ENCODE data around the gene CYLD. TPM values are rescaled to one million over a fixed set of nuclear protein-coding genes. Genes with fewer than 3 reads are reported as not detected.

The CYLD gene
- total RNA-seq, 2 donors from 2014 or later: 16.5 to 27.5 TPM

DNA sequence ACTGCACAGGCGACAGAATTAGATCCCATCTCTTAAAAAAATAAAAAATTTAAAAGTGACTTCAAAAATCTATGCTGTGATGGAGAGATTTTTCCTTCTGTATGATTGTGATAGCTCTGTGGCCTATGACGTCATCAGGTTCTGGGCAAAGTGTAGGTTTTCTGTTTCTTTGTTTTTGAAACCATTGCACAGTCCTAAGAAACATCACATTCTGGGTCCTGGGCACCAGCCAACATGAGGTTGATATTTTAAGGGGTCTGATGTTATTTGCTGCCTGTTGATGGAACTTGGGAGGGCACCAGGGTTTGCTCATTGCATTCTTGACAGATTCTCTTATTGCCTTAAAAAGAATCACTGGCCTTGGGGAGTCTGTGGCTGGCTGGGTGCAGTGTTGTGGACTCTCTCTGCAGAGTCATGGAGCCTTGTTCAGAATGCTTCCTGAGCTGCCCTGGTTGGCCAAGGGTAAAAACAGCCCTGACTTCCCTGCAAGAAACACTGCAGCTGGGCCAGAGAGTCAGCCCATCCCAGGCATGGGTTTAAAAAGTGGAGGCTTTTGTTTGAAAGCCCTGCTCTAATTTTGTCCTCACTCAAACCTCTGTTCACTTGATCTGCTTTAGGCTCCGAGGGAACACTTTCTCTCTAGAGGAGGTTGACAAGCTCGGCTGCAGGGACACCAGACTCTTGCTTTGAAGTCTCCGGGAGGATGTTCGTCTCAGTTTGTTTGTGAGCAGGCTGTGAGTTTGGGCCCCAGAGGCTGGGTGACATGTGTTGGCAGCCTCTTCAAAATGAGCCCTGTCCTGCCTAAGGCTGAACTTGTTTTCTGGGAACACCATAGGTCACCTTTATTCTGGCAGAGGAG is 10.5 kb upstream of the CYLD start:
- no peak for TF ChIP-seq POLR2A (IDR thresholded peaks at IDR 0.05)
- TF ChIP-seq, protein P1, sequence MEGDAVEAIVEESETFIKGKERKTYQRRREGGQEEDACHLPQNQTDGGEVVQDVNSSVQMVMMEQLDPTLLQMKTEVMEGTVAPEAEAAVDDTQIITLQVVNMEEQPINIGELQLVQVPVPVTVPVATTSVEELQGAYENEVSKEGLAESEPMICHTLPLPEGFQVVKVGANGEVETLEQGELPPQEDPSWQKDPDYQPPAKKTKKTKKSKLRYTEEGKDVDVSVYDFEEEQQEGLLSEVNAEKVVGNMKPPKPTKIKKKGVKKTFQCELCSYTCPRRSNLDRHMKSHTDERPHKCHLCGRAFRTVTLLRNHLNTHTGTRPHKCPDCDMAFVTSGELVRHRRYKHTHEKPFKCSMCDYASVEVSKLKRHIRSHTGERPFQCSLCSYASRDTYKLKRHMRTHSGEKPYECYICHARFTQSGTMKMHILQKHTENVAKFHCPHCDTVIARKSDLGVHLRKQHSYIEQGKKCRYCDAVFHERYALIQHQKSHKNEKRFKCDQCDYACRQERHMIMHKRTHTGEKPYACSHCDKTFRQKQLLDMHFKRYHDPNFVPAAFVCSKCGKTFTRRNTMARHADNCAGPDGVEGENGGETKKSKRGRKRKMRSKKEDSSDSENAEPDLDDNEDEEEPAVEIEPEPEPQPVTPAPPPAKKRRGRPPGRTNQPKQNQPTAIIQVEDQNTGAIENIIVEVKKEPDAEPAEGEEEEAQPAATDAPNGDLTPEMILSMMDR (IDR thresholded peaks at IDR 0.05): no peak
- DNase-seq: no peak
- no peaks in the 10 kb centered on the region for H3K9me3 ChIP-seq
- no peaks in the 10 kb centered on the region for H3K4me1 ChIP-seq
- H3K4me3 ChIP-seq: no peak overlapping the region
- ATAC-seq: no peak
- WGBS, 2 donors: 74 to 75% methylated on average over 6 of the region's 6 CpGs
- intact Hi-C loops (cut with DNase I): no loop called here
- no peak overlapping the region for H3K27ac ChIP-seq
- H3K36me3 ChIP-seq (replicated peaks in 1 of 2; ENCODE audit: insufficient read depth in 1 of 2, low read depth in 2 of 2): no peaks in the 10 kb centered on the region
- H3K27me3 ChIP-seq: no peaks in the 10 kb centered on the region

DNA sequence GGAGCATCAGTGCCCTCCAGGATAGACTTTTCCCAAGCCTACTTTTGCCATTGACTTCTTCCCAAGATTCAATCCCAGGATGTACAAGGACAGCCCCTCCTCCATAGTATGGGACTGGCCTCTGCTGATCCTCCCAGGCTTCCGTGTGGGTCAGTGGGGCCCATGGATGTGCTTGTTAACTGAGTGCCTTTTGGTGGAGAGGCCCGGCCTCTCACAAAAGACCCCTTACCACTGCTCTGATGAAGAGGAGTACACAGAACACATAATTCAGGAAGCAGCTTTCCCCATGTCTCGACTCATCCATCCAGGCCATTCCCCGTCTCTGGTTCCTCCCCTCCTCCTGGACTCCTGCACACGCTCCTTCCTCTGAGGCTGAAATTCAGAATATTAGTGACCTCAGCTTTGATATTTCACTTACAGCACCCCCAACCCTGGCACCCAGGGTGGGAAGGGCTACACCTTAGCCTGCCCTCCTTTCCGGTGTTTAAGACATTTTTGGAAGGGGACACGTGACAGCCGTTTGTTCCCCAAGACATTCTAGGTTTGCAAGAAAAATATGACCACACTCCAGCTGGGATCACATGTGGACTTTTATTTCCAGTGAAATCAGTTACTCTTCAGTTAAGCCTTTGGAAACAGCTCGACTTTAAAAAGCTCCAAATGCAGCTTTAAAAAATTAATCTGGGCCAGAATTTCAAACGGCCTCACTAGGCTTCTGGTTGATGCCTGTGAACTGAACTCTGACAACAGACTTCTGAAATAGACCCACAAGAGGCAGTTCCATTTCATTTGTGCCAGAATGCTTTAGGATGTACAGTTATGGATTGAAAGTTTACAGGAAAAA is 9.7 kb upstream of the CYLD start:
- TF ChIP-seq, protein P1 (IDR thresholded peaks at IDR 0.05): no peak
- TF ChIP-seq POLR2A (IDR thresholded peaks at IDR 0.05): no peak
- ATAC-seq (no peak), DNase-seq (no peak)
- WGBS, 2 donors: 75 to 77% methylated on average over 10 of the region's 10 CpGs
- Histone ChIP-seq H3K4me1 (no peaks in the 10 kb centered on the region), H3K27ac (no peak overlapping the region), H3K27me3 (no peaks in the 10 kb centered on the region), H3K4me3 (no peak overlapping the region), H3K9me3 (no peaks in the 10 kb centered on the region), H3K36me3 (replicated peaks in 1 of 2; ENCODE audit: insufficient read depth in 1 of 2, low read depth in 2 of 2) (no peaks in the 10 kb centered on the region)
- intact Hi-C loops (cut with DNase I): no loop called here

DNA sequence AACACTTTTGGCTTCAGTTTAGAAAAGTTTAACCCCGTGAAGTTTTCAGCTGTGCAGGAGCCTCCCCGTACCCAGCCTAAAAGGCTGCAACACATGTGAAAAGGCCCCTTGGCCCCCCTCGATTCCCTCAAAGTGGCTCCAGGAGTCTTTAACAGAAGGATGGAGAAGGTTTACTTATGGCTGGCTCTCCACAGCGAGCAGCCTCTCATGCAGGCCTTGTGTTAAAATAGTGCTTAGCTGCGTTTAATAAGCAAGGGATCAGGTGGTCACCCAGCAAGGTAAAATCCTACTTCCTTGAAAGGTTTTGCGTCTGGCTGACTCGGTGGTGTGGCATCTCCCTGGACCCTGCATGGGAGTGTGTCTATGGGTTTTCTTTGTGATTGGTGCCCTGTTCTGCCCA is 8.4 kb upstream of the CYLD start:
- no peaks in the 10 kb centered on the region for H3K36me3 ChIP-seq (replicated peaks in 1 of 2; ENCODE audit: insufficient read depth in 1 of 2, low read depth in 2 of 2)
- H3K27me3 ChIP-seq: no peaks in the 10 kb centered on the region
- no peak overlapping the region for H3K4me3 ChIP-seq
- no peak overlapping the region for H3K27ac ChIP-seq
- no peaks in the 10 kb centered on the region for H3K4me1 ChIP-seq
- ATAC-seq (no peak), DNase-seq (no peak)
- TF ChIP-seq, protein P1 (IDR thresholded peaks at IDR 0.05): no peak
- no peak for TF ChIP-seq POLR2A (IDR thresholded peaks at IDR 0.05)
- H3K9me3 ChIP-seq: no peaks in the 10 kb centered on the region
- intact Hi-C loops (cut with DNase I): no loop called here
- WGBS, 2 donors: 79 to 88% methylated on average over 7 of the region's 7 CpGs

DNA sequence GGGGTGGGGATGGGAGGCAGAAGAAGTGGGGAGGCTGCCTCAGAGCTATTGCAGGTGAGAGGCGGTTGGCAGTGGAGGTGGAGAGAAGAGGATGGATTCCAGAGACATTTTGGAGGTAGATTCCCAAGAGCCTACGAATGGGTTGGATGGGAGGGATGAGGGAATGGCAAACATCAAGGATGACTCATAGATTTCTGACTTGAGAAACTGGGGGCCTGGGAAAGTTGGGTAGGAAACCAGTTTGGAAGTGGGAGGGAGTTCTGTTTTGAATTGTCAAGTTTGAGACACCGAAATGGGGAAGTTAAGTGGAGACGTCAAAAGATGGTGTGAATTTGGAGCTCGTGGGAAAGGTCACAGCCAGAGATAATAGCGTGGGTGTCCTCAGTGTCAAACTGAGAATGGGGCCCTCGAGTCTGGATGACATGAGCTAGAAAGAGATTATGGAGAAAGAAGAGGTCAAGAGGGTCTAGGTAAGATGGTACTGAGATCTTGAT is 6.2 kb upstream of the CYLD start:
- Histone ChIP-seq H3K9me3 (no peaks in the 10 kb centered on the region), H3K36me3 (replicated peaks in 1 of 2; ENCODE audit: insufficient read depth in 1 of 2, low read depth in 2 of 2) (no peaks in the 10 kb centered on the region), H3K4me3 (no peak overlapping the region), H3K27ac (no peak overlapping the region), H3K27me3 (no peaks in the 10 kb centered on the region), H3K4me1 (no peaks in the 10 kb centered on the region)
- TF ChIP-seq, protein P1 (IDR thresholded peaks at IDR 0.05): no peak
- TF ChIP-seq POLR2A (IDR thresholded peaks at IDR 0.05): no peak
- no peak for DNase-seq
- ATAC-seq: no peak
- intact Hi-C loops (cut with DNase I): no loop called here
- 50 to 59% methylated on average over 7 of the region's 7 CpGs for WGBS, 2 donors
